Psoas muscle (tissue), 8 donors: Measurements from ENCODE around the gene LCNL1. TPM values are rescaled to one million over a fixed set of nuclear protein-coding genes. Genes with fewer than 3 reads are reported as not detected.
A peak's percentile ranks its signal among the peaks of the same experiment; 100 is the strongest.

Experiments
- ATAC-seq, 4 donors: fragments of 200-7000 bp; cut with Tn5 transposase; one replicate each; pipeline ENCODE4 v1.9.1; 2020; ENCODE audit warnings: moderate library complexity in 3 of 4, mild to moderate bottlenecking in 2 of 4
- DNase-seq, 2 donors: peaks; one replicate each; pipeline ENCODE4 v3.0.0-alpha.2; 2020
- H3K27ac ChIP-seq: fragments of 200-600 bp; one replicate; pipeline ENCODE4 v1.8.0; 2022
- H3K27me3 ChIP-seq, 3 donors: fragments of 200-600 bp in 1 of 3; one replicate each; pipeline versions ENCODE4 v1.6.1 to v1.8.0; 2013 to 2022; ENCODE audit warnings: low read length in 2 of 3, mild to moderate bottlenecking in 2 of 3, moderate library complexity in 1 of 3; ENCODE audit not compliant: insufficient read depth in 3 of 3
- H3K36me3 ChIP-seq, 2 donors: fragments of 200-600 bp in 1 of 2; one replicate each; pipeline versions ENCODE4 v1.6.1 to v1.8.0; 2013 to 2022; ENCODE audit warnings: low read depth in 1 of 2, mild to moderate bottlenecking in 1 of 2, moderate library complexity in 1 of 2; ENCODE audit not compliant: insufficient read depth in 1 of 2
- H3K4me1 ChIP-seq: fragments of 200-600 bp; one replicate; pipeline ENCODE4 v1.8.0; 2022
- H3K4me3 ChIP-seq: fragments of 200-600 bp; one replicate; pipeline ENCODE4 v1.8.0; 2022; ENCODE audit warnings: mild to moderate bottlenecking
- H3K9me3 ChIP-seq: fragments of 200-600 bp; one replicate; pipeline ENCODE4 v1.8.0; 2022
- WGBS, 3 donors: extraction: QIAGEN DNeasy Blood & Tissue Kit; methylation state at CpG; one replicate each; pipeline versions ENCODE4 v1.1.6 to v1.1.7; 2013; 5-methylcytosine and 5-hydroxymethylcytosine counted together
- intact Hi-C, 2 donors: fragments of 100-400 bp; cut with DNase I; formaldehyde crosslinking; loops; one replicate each; pipeline versions ENCODE4 v1.11.0 to v1.14.2; 2022
- polyA plus RNA-seq, 3 donors: library from polyadenylated mRNA; stranded (reverse); fragments of 200-250 nt; gene quantifications; one replicate each; pipeline ENCODE4 v1.2.3, GENCODE V29; 2013
- total RNA-seq, 4 donors: library from RNA; stranded (reverse); fragmentation: NEBNext Ultra II Directional in 2 of 4; extraction: Animal tissue kit (Norgen Biotek cat#: 25700) in 2 of 4; gene quantifications; one replicate each; pipeline versions ENCODE4 v1.2.1 to v1.2.4, GENCODE V29; 2021 to 2023
- TF ChIP-seq, protein P1 (sequence below): fragments of 200-600 bp; IDR thresholded peaks from one replicate; pipeline ENCODE4 v1.8.0; 2022; ENCODE audit warnings: antibody characterized with exemption
- donor health status: healthy with polysubstance abuse.
- donor health status: DM: no; HTN: no; CAD: no; lungs with moderate emphysema.
- donor health status: Bipolar disorder and iron deficiency.
- donor health status: healthy.
- donor health status: DM: yes; HTN: yes; CAD: no.
- donor health status: DM: no; HTN: no; CAD: no.
- donor health status: DM: no; HTN: no; CAD: no.
- donor health status: DM: yes; HTN: yes; CAD: no.

Gene LCNL1
- total and polyA plus RNA-seq, 7 donors: 0.04 to 0.79 (median 0.14) TPM

DNA sequence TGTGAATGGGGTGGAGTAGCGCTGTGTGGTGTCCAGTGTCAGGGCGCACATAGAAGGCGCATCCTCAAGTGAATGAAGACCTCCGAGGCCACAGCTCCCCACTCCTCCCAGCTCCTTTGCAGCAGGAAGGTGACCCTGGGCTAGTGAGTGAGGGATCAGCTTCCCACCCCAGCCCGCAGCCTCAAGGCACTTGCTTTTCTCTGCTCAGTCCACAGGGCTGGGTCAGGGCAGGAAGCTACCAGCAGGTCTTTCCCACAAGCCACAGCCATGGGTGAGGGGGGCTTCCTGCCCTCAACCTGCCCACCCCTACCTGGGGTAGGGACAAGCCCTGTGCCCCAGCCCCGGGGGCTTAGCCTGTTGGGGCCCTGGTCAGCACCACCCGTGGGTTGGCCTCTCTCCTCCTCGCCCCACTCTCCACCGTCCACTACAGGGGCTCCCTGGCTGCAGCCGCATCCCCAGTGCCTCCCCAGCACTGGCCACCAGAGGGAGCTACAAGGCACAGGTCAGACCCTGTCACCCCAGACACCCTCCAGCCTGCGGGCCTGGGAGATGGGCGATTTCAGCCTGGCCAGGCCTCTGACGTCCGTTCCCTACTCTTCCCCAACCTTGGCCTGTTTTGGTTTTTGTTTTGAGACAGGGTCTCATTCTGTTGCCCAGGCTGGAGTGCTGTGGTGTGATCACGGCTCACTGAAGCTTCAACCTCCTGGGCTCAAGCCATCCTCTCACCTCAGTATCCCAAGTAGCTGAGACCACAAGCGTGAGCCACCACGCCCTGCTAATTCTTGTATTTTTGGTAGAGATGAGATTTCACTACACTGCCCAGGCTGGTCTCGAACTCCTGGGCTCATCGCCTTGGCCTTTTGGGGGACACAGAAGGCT, 46.5 kb downstream of the LCNL1 start:
- no peaks in the 10 kb centered on the region for H3K9me3 ChIP-seq
- WGBS, 3 donors: 33 to 37% (median 36%) methylated on average over 18 to 19 of the region's 19 CpGs
- ATAC-seq: peak; percentile 74 to 88 (median 80)
- H3K27ac ChIP-seq: no peak overlapping the region
- peak overlapping the region; percentile 72 for H3K4me3 ChIP-seq
- H3K36me3 ChIP-seq: no peaks in the 10 kb centered on the region
- H3K4me1 ChIP-seq: peaks cover 21% of the 10 kb centered on the region
- DNase-seq: peak; percentile 85 to 88
- intact Hi-C loops: loop anchor here (5.0 to 10.0 kb wide), 2 partner anchors 182 to 184 kb away; partner anchors contain the start of genes PHPT1 (in 2 of the 2) and AJM1 (in 1 of the 2)
- TF ChIP-seq, protein P1, sequence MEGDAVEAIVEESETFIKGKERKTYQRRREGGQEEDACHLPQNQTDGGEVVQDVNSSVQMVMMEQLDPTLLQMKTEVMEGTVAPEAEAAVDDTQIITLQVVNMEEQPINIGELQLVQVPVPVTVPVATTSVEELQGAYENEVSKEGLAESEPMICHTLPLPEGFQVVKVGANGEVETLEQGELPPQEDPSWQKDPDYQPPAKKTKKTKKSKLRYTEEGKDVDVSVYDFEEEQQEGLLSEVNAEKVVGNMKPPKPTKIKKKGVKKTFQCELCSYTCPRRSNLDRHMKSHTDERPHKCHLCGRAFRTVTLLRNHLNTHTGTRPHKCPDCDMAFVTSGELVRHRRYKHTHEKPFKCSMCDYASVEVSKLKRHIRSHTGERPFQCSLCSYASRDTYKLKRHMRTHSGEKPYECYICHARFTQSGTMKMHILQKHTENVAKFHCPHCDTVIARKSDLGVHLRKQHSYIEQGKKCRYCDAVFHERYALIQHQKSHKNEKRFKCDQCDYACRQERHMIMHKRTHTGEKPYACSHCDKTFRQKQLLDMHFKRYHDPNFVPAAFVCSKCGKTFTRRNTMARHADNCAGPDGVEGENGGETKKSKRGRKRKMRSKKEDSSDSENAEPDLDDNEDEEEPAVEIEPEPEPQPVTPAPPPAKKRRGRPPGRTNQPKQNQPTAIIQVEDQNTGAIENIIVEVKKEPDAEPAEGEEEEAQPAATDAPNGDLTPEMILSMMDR: peak; percentile 83
- H3K27me3 ChIP-seq: no peaks in the 10 kb centered on the region

DNA sequence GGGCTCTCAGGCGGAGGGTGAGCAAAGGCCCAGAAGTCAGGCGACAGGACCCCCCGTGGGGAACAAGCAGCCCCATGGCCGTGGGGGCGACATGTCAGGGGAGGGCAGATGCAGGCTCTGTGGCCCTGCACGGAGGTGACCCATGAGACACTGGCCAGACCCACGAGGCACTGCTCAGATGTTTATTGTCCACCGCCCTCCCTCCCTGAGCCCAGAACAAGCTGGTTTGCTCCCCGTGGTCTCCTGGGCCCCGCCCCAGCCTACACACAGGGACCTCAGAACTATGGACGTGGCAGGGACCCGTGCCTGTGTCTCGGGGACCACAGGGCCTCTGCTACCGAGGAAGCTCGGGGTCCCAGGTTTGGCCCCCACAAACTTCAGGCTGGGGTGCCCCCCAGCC, 47.2 kb downstream of the LCNL1 start:
- ATAC-seq (no peak), DNase-seq (peak in 1 of 2 donors; percentile 54)
- H3K27ac ChIP-seq: no peak overlapping the region
- intact Hi-C loops: no loop called here
- TF ChIP-seq, protein P1: no peak
- H3K36me3 ChIP-seq: no peaks in the 10 kb centered on the region
- H3K4me3 ChIP-seq: no peak overlapping the region
- WGBS, 3 donors: 80 to 91% (median 83%) methylated on average over 14 to 15 of the region's 15 CpGs
- H3K27me3 ChIP-seq: peaks cover 0 to 6% (median 0%) of the 10 kb centered on the region in 3 donors
- no peaks in the 10 kb centered on the region for H3K9me3 ChIP-seq
- peaks cover 27% of the 10 kb centered on the region for H3K4me1 ChIP-seq

DNA sequence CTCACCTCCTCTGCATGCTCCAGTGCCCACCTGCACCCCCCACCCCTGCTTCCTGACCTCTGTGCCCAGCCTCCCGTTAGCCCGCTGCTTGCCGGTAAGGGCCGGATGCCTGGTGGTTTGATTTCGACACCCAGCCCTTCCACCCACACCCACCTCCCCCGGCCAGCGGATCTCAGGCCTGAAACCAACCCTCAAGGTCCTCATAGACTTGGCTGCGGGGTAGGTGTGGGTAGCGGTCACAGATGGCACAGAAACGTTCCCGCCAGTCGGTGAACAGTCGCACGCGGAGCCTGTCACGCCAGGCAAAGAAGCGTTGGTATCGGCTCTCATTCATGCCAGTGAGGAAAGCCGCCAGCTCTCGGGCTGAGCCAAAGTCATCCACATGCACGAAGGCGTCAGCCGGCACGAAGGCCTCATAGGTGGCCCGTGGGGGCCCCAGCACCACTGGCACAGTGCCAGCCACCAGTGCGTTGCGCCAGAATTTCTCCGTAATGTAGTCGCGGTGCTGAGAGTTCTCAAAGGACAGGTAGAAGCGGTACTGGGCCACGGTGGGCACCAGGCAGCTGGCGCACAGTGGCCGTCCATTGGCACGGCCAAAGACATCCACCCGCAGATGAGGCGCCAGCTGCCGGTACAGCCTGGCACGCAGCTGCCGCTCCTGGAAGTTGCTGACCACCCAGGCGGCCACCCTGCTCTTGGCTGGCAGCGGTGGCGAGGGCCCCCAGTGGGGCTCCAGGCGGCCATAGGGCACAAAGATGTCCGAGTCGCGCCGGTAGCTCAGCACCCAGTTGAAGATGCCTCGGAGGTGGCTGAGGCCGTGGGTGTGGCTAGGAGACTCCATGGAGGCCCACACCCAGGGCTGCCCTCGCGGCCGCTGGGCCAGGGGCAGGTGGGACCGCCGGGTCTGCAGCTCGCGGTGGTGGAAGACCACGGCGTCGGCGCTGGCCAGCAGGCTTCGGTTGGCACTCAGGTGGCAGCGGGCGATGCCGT, 48.0 kb downstream of the LCNL1 start:
- intact Hi-C loops: no loop called here
- Histone ChIP-seq H3K4me3 (no peak overlapping the region), H3K4me1 (peaks cover 27% of the 10 kb centered on the region), H3K9me3 (no peaks in the 10 kb centered on the region), H3K36me3 (no peaks in the 10 kb centered on the region), H3K27ac (no peak overlapping the region), H3K27me3 (peaks cover 0 to 6% (median 0%) of the 10 kb centered on the region in 3 donors)
- TF ChIP-seq, protein P1: no peak
- ATAC-seq (no peak), DNase-seq (peak in 1 of 2 donors; percentile 58)
- 58 to 73% (median 59%) methylated on average over 64 to 65 of the region's 65 CpGs for WGBS, 3 donors

DNA sequence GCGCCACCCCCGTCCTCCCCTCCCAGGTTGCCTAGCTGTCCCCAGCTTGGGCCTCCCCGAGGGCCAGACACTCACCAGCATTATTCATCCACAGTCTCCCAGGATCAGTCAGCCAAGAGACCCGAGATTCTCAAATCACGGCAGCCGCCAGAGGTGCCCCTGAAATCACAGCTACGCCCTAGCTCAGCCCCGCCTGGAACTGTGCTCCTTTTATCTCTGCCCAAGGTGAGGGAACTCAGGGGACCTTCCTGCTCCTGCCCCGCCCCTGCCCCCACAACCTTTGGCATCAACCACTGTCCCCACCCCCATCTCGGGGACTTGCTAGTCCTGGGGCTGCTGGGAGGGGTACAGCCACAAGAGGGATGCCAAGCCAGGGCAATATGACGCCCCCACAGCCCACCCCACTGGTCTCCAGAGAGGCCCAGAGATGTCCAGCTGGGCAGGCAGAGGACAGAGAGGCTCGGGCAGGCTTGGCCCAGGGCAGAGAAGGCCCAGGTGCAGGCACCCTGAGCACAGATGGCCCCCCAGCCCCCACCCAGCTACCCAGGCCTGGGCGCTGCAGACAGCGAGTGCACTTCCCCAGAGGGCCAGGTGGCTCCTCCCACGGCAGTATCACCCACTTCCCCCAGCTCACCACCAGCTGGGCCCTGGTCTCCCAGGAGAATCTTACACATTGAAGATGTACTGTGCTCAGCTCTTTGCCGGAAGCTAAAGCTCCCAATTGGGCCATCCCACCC, 49.3 kb downstream of the LCNL1 start, which contains the start of gene FUT7:
TSS of gene FUT7 (minus strand) at position 185 of the 737 bp plus-strand sequence. CDS start at position 88, 97 bp downstream.
- 69 to 81% (median 73%) methylated on average over 16 of the region's 16 CpGs for WGBS, 3 donors
- DNase-seq (no peak), ATAC-seq (no peak)
- no peak within 1 kb of the TSS for H3K4me3 ChIP-seq
- intact Hi-C loops: no loop called here
- peaks cover 18% of the 10 kb centered on the region for H3K4me1 ChIP-seq
- H3K27me3 ChIP-seq: peaks cover 0 to 6% (median 0%) of the 10 kb centered on the region in 3 donors
- no peaks in the 10 kb centered on the region for H3K36me3 ChIP-seq
- no peak within 1 kb of the TSS for H3K27ac ChIP-seq
- H3K9me3 ChIP-seq: no peaks in the 10 kb centered on the region
- TF ChIP-seq, protein P1: no peak
